HL-60 (cell line): ENCODE data around the gene SFRP4.

ENCODE experiments used
- TF ChIP-seq, protein P1 (sequence below): IDR thresholded peaks from one replicate; pipeline ENCODE4 v1.5.1; 2011; ENCODE audit warnings: low read length, control low read depth, inconsistent platforms; ENCODE audit not compliant: insufficient read depth
- TF ChIP-seq, protein P2 (sequence below): IDR thresholded peaks from 2 replicates; pipeline ENCODE4 v1.6.1; 2012; ENCODE audit warnings: low read depth; ENCODE audit not compliant: insufficient replicate concordance

DNA sequence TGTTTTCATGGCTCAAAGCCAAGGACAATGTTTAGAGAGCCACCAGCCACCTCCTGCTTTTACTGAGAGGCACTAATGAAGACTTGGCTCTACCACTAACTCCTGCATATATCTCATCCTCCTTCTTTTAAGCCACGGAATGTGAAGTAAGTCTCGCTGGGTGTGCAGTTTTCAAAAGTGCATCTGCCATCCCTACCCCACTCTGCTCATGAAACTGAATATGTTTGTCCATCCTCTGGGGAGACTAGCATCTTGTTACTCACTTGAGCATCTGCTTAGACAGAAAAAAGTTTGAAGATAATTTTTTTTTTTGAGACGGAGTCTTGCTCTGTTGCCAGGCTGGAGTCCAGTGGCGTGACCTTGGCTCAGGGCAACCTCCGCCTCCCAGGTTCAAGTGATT is 44.6 kb upstream of the SFRP4 start:
- TF ChIP-seq, protein P1, sequence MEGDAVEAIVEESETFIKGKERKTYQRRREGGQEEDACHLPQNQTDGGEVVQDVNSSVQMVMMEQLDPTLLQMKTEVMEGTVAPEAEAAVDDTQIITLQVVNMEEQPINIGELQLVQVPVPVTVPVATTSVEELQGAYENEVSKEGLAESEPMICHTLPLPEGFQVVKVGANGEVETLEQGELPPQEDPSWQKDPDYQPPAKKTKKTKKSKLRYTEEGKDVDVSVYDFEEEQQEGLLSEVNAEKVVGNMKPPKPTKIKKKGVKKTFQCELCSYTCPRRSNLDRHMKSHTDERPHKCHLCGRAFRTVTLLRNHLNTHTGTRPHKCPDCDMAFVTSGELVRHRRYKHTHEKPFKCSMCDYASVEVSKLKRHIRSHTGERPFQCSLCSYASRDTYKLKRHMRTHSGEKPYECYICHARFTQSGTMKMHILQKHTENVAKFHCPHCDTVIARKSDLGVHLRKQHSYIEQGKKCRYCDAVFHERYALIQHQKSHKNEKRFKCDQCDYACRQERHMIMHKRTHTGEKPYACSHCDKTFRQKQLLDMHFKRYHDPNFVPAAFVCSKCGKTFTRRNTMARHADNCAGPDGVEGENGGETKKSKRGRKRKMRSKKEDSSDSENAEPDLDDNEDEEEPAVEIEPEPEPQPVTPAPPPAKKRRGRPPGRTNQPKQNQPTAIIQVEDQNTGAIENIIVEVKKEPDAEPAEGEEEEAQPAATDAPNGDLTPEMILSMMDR = no peak
- TF ChIP-seq, protein P2, sequence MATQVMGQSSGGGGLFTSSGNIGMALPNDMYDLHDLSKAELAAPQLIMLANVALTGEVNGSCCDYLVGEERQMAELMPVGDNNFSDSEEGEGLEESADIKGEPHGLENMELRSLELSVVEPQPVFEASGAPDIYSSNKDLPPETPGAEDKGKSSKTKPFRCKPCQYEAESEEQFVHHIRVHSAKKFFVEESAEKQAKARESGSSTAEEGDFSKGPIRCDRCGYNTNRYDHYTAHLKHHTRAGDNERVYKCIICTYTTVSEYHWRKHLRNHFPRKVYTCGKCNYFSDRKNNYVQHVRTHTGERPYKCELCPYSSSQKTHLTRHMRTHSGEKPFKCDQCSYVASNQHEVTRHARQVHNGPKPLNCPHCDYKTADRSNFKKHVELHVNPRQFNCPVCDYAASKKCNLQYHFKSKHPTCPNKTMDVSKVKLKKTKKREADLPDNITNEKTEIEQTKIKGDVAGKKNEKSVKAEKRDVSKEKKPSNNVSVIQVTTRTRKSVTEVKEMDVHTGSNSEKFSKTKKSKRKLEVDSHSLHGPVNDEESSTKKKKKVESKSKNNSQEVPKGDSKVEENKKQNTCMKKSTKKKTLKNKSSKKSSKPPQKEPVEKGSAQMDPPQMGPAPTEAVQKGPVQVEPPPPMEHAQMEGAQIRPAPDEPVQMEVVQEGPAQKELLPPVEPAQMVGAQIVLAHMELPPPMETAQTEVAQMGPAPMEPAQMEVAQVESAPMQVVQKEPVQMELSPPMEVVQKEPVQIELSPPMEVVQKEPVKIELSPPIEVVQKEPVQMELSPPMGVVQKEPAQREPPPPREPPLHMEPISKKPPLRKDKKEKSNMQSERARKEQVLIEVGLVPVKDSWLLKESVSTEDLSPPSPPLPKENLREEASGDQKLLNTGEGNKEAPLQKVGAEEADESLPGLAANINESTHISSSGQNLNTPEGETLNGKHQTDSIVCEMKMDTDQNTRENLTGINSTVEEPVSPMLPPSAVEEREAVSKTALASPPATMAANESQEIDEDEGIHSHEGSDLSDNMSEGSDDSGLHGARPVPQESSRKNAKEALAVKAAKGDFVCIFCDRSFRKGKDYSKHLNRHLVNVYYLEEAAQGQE = no peak
